Progenitor cell of endocrine pancreas (in vitro differentiated cells): ENCODE measurements around the gene SHTN1. TPM values are rescaled to one million over a fixed set of nuclear protein-coding genes. Genes with fewer than 3 reads are reported as not detected.
A peak's percentile ranks its signal among the peaks of the same experiment; 100 is the strongest.

ENCODE experiments used
- DNase-seq: peaks from one replicate; pipeline ENCODE4 v3.0.0; 2021; ENCODE audit warnings: low spot score; ENCODE audit not compliant: unreplicated experiment
- H3K27ac Mint-ChIP-seq: 2 replicates; pipeline ENCODE4 v1.8.0; 2021; ENCODE audit warnings: mild to moderate bottlenecking, moderate library complexity, mixed read lengths
- H3K27me3 Mint-ChIP-seq: 2 replicates; pipeline ENCODE4 v1.8.0; 2021; ENCODE audit warnings: mixed read lengths
- H3K36me3 Mint-ChIP-seq: 2 replicates; pipeline ENCODE4 v1.8.0; 2022; ENCODE audit warnings: mixed read lengths; ENCODE audit not compliant: insufficient read depth
- H3K4me1 Mint-ChIP-seq: 2 replicates; pipeline ENCODE4 v1.8.0; 2021; ENCODE audit warnings: low read depth, mixed read lengths
- H3K4me3 Mint-ChIP-seq: 2 replicates; pipeline ENCODE4 v1.8.0; 2021; ENCODE audit warnings: low read depth, mild to moderate bottlenecking, moderate library complexity, mixed read lengths
- H3K9me3 Mint-ChIP-seq: 2 replicates; pipeline ENCODE4 v1.8.0; 2021; ENCODE audit warnings: low read depth, mixed read lengths
- total RNA-seq: library from RNA; stranded (reverse); gene quantifications from 2 replicates; pipeline ENCODE4 v1.2.1, GENCODE V29; 2021
- TF ChIP-seq, protein P1 (sequence below): fragments of 200-600 bp; sonication (generic); IDR thresholded peaks from one replicate; pipeline ENCODE4 v1.5.0; 2021; ENCODE audit warnings: antibody characterized with exemption, mild to moderate bottlenecking; ENCODE audit not compliant: unreplicated experiment

The SHTN1 gene
- total RNA-seq, 1 donor from 2014 or later: 46.9 TPM

DNA sequence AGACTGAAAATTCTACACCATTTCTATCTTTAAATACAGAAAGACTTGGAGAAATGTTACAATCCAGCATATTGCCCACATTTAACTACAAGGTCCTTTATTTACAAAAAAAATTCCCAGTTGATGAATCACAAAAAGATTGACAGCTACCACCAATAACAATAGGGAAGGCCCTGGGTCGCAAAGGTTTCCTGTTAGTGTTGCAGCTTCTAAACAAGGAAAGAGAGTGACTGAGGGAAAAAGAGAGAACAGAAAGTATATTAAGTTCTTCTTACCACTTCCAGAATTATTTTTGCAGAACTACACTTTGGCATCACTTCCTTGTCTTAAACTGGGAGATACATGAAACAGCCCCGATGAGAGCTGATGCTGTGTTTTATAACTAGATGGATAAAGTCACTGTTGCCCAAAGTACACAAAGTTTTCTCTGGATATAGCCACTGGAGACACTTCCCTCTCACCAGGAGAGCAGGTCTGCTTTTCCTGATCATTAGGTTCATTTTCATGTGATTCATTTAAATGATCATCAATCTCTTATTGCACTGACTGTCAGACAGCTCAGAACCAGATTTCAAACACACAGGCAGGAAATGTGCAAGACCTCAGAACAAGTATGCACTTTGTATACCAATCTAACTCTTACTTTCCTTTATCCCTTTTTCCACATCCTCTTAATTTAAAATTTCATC lies 57.0 kb downstream of the SHTN1 start:
- H3K27me3 Mint-ChIP-seq: no peaks in the 10 kb centered on the region
- H3K36me3 Mint-ChIP-seq: peaks cover 22% of the 10 kb centered on the region
- H3K4me1 Mint-ChIP-seq: peaks cover 9% of the 10 kb centered on the region
- H3K4me3 Mint-ChIP-seq: no peak overlapping the region
- H3K9me3 Mint-ChIP-seq: no peaks in the 10 kb centered on the region
- peak overlapping the region; percentile 26 for H3K27ac Mint-ChIP-seq
- no peak for DNase-seq
- TF ChIP-seq, protein P1, sequence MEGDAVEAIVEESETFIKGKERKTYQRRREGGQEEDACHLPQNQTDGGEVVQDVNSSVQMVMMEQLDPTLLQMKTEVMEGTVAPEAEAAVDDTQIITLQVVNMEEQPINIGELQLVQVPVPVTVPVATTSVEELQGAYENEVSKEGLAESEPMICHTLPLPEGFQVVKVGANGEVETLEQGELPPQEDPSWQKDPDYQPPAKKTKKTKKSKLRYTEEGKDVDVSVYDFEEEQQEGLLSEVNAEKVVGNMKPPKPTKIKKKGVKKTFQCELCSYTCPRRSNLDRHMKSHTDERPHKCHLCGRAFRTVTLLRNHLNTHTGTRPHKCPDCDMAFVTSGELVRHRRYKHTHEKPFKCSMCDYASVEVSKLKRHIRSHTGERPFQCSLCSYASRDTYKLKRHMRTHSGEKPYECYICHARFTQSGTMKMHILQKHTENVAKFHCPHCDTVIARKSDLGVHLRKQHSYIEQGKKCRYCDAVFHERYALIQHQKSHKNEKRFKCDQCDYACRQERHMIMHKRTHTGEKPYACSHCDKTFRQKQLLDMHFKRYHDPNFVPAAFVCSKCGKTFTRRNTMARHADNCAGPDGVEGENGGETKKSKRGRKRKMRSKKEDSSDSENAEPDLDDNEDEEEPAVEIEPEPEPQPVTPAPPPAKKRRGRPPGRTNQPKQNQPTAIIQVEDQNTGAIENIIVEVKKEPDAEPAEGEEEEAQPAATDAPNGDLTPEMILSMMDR: no peak

DNA sequence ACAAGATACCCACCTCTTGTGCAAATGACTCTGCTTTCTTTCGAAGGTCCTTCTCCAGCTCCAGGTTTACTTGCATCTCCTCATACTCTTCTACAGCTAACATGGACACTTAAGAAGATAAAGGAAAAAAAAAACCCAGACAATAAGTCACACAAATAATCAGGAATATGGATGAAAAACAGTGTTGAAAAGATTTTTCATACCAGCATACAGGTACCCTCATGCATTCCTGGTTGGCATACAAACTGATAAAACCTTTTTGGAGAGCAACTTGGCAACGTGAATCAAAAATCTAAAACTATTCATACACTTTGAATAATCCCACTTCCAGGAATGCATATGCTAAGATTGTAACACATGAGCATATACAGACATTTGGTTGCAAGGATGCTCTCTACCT lies 60.1 kb downstream of the SHTN1 start:
- H3K27ac Mint-ChIP-seq: no peak overlapping the region
- no peaks in the 10 kb centered on the region for H3K9me3 Mint-ChIP-seq
- H3K4me3 Mint-ChIP-seq: no peak overlapping the region
- no peak for DNase-seq
- peaks cover 9% of the 10 kb centered on the region for H3K4me1 Mint-ChIP-seq
- H3K36me3 Mint-ChIP-seq: peaks cover 21% of the 10 kb centered on the region
- TF ChIP-seq, protein P1: no peak
- H3K27me3 Mint-ChIP-seq: no peaks in the 10 kb centered on the region

DNA sequence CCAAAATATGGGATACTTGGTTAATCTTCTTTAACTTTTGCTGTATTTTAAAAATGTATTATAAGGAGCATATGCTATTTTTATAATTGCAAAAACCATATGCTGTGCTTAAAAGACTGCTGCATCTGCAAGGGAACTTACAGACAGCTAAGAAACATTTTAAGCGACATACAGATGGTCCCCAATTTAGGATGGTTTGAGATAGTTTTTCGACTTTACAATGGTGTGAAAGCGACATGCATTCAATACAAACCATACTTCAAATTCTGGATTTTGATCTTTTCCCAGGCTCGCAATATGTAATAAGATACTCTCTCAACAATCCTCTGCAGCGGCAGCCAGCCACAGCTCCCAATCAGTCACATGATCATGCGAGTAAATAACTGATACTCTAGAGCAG lies 73.2 kb downstream of the SHTN1 start:
- H3K36me3 Mint-ChIP-seq: peaks cover 51% of the 10 kb centered on the region
- peaks cover 24% of the 10 kb centered on the region for H3K9me3 Mint-ChIP-seq
- no peak overlapping the region for H3K27ac Mint-ChIP-seq
- H3K4me1 Mint-ChIP-seq: no peaks in the 10 kb centered on the region
- no peak overlapping the region for H3K4me3 Mint-ChIP-seq
- no peak for DNase-seq
- TF ChIP-seq, protein P1: no peak
- H3K27me3 Mint-ChIP-seq: no peaks in the 10 kb centered on the region

DNA sequence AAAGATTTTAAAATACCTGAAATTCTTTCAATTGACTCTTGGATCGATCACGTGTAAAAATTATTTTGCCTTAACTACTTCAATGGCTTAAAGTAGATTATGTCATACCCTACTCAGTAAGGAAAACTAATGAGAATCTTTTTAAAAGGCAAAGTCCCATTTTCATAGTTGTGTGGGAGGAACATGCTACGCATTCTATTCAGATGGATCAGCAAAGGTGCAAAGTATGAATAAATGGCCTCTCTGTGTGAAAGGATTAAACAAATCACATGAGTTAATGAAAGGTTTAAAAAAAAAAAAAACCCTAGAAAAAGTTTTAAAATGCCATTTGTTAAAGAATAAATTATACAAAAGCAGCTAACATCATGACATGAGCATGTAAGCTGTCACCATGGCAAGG lies 78.6 kb downstream of the SHTN1 start:
- H3K4me1 Mint-ChIP-seq: no peaks in the 10 kb centered on the region
- no peaks in the 10 kb centered on the region for H3K9me3 Mint-ChIP-seq
- DNase-seq: no peak
- TF ChIP-seq, protein P1: no peak
- H3K4me3 Mint-ChIP-seq: no peak overlapping the region
- H3K27ac Mint-ChIP-seq: no peak overlapping the region
- no peaks in the 10 kb centered on the region for H3K27me3 Mint-ChIP-seq
- peaks cover 19% of the 10 kb centered on the region for H3K36me3 Mint-ChIP-seq

DNA sequence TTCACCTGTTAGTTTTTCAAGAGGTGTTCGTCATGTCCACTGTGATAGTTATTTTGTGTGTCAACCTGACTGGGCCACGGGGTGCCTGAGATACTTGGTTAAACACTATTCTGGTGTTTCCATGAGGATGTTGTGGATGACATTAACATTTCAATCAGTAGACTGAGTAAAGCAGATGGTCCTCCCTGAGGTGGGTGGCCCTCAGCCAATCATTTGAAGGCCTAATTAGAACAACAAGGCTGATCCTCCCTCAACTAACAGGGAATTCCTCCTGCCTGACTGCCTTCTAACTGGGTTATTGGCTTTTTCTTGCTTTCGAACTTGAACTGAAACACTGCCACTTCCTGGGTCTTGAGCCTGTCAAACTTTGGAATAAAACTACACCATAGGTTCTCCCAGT lies 79.9 kb downstream of the SHTN1 start:
- no peak for DNase-seq
- Mint-ChIP-seq H3K9me3 (no peaks in the 10 kb centered on the region), H3K4me1 (no peaks in the 10 kb centered on the region), H3K4me3 (no peak overlapping the region), H3K27me3 (no peaks in the 10 kb centered on the region), H3K27ac (no peak overlapping the region), H3K36me3 (peaks cover 17% of the 10 kb centered on the region)
- TF ChIP-seq, protein P1: no peak
